Muscle layer of duodenum (tissue), 2 donors: ENCODE measurements around the gene HJV.

ENCODE experiments used
- H3K27ac ChIP-seq: one replicate; pipeline ENCODE4 v1.7.0; 2013; ENCODE audit warnings: mild to moderate bottlenecking, low read length
- H3K27me3 ChIP-seq: one replicate; pipeline ENCODE4 v1.7.0; 2013; ENCODE audit warnings: low read depth, mild to moderate bottlenecking, control low read depth, low read length
- H3K36me3 ChIP-seq, 2 donors: one replicate each; pipeline ENCODE4 v1.7.0; 2013; ENCODE audit warnings: low read length in 2 of 2, control low read depth in 1 of 2, mild to moderate bottlenecking in 1 of 2; ENCODE audit not compliant: insufficient read depth in 2 of 2, control insufficient read depth in 1 of 2
- H3K4me1 ChIP-seq, 2 donors: one replicate each; pipeline ENCODE4 v1.7.0; 2013; ENCODE audit warnings: low read length in 2 of 2, mild to moderate bottlenecking in 2 of 2, control low read depth in 1 of 2, moderate library complexity in 1 of 2; ENCODE audit not compliant: insufficient read depth in 2 of 2, control insufficient read depth in 1 of 2
- H3K4me3 ChIP-seq, 2 donors: one replicate each; pipeline ENCODE4 v1.7.0; 2013; ENCODE audit warnings: low read length in 2 of 2, low read depth in 1 of 2, mild to moderate bottlenecking in 1 of 2
- H3K9me3 ChIP-seq, 2 donors: one replicate each; pipeline ENCODE4 v1.7.0; 2013; ENCODE audit warnings: low read length in 2 of 2, control low read depth in 1 of 2, mild to moderate bottlenecking in 1 of 2; ENCODE audit not compliant: control insufficient read depth in 1 of 2
- donor health status: healthy.

HJV gene

DNA sequence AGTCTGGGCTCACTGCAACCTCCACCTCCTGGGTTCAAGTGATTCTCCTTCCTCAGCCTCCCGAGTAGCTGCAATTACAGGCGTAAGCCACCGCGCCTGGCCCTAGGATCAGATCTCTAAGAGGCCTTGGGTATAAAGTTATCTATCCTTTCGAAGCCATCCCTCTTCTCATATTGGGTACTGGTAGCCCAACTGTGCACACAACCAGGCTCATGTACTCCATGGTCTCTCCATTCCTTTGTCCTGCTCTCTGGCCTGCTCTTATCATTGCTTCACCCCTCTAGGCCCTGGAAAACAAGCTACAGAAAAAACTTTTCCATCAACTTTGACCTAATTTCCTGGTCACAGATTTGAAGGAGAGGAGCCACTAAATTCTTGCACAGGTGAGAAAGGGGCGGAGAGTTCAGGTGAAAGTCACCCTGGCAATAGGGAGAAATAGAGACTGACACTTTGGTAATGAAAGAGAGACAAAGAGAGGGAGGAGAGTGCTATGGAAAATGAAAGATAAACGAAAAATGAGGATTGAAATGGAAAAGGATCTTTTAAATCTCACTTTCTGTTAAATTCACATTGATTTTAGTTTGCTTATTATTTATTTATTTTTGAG, 31.2 kb downstream of the HJV start:
- Histone ChIP-seq H3K9me3 (no peaks in the 10 kb centered on the region), H3K36me3 (peaks cover 30% of the 10 kb centered on the region in 2 donors), H3K27me3 (no peaks in the 10 kb centered on the region), H3K27ac (peak overlapping the region; percentile 6), H3K4me3 (no peak overlapping the region), H3K4me1 (peaks cover 9 to 23% of the 10 kb centered on the region in 2 donors)

DNA sequence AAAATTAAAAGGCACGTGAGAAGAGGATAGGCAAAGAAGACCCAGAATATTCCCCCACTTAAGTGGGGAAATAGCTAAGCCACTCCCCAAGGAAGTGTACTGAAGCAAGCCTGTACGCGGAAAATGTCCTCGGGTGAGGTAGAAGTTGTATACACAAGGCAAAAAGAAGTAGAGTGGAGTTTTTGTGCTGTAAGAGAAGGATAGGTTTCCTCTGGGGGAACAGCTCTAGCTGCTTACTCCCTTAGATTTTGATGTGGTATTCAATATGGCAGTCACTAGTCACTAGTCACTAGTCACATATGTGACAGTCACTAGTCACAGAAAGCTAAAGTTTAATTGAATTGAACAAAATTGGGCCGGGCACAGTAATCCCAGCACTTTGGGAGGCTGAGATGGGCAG, 32.8 kb downstream of the HJV start:
- no peaks in the 10 kb centered on the region for H3K27me3 ChIP-seq
- peaks cover 14 to 15% of the 10 kb centered on the region in 2 donors for H3K36me3 ChIP-seq
- H3K9me3 ChIP-seq, result no peaks in the 10 kb centered on the region
- H3K4me1 ChIP-seq, result peaks cover 20 to 37% of the 10 kb centered on the region in 2 donors
- H3K27ac ChIP-seq, result no peak overlapping the region
- H3K4me3 ChIP-seq, result no peak overlapping the region

DNA sequence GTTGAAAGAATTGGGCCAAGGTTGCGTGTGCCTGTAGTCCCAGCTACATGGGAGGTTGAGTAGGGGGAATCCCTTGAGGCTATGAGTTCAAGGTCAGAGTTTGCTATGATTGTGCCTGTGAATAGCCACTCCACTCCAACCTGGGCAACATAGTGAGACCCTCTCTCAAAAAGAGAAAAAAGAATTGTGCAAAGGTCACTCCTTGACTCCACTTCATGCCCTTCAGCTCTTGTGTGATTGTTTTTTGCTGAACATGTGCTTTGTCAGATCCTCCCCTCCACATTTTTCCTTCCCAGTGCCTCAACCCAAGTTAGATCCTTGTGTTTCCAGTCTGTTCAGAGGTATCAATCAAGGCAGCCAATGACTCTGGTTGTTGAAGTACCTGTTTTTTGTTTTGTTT, 33.6 kb downstream of the HJV start:
- H3K27me3 ChIP-seq, result no peaks in the 10 kb centered on the region
- no peak overlapping the region for H3K27ac ChIP-seq
- peaks cover 6% of the 10 kb centered on the region in 2 donors for H3K36me3 ChIP-seq
- H3K4me1 ChIP-seq, result peaks cover 22 to 40% of the 10 kb centered on the region in 2 donors
- no peak overlapping the region for H3K4me3 ChIP-seq
- H3K9me3 ChIP-seq, result no peaks in the 10 kb centered on the region

- Histone ChIP-seq H3K4me1 (peaks cover 25 to 36% of the 10 kb centered on the region in 2 donors), H3K9me3 (no peaks in the 10 kb centered on the region), H3K27ac (peak overlapping the region; percentile 75), H3K36me3 (no peaks in the 10 kb centered on the region), H3K27me3 (no peaks in the 10 kb centered on the region), H3K4me3 (peak overlapping the region in 1 of 2 donors; percentile 47)
Observed at GRCh38 chr1:145986551-145986950, 35.0 kb downstream of the HJV start.

- H3K9me3 ChIP-seq, result no peaks in the 10 kb centered on the region
- peaks cover 26 to 42% of the 10 kb centered on the region in 2 donors for H3K4me1 ChIP-seq
- H3K27me3 ChIP-seq, result no peaks in the 10 kb centered on the region
- peak overlapping the region; percentile 30 to 47 for H3K4me3 ChIP-seq
- H3K36me3 ChIP-seq, result no peaks in the 10 kb centered on the region
- H3K27ac ChIP-seq, result peak overlapping the region; percentile 88
Observed at GRCh38 chr1:145985502-145986439, 35.8 kb downstream of the HJV start.

GRCh38 chr1:145985129-145985501, 36.4 kb downstream of the HJV start:
- H3K36me3 ChIP-seq, result no peaks in the 10 kb centered on the region
- H3K4me1 ChIP-seq, result peaks cover 32 to 42% of the 10 kb centered on the region in 2 donors
- no peaks in the 10 kb centered on the region for H3K27me3 ChIP-seq

DNA sequence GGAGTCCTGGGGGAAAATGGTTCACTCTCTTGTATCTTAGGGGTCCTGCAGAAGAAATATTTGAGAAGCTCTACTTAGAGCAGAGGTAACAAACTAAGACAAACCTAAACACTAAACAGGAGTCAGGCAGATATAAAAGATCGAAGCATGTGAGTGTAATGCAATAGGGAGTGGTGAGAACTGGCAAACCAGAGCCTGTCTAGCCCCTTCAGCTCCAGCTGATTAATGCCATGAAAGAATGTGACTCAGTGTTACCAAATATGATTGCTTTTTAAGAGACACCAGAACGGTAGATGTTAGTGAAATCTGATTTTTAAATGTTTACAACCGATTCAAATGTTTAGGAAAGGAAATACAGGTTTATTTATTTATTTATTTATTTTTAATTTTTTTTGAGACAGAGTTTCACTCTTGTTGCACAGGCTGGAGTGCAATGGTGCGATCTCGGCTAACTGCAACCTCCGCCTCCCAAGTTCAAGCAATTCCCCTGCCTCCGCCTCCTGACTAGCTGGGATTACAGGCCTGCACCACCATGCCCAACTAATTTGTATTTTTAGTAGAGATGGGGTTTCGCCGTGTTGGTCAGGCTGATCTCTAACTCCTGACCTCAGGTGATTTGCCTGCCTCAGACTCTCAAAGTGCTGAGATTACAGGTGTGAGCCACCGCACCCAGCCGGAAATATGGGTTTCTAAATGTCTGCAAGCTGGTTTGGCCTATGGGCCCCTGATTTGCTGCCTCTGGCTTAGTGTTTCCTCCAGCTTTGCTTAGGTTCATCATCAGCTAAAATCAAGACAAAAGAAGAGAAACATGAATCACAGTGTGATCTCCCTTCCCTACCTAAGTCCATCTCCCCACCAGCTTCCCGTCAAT, 37.3 kb downstream of the HJV start:
- Histone ChIP-seq H3K36me3 (peaks cover 0 to under 1% of the 10 kb centered on the region in 2 donors), H3K9me3 (no peaks in the 10 kb centered on the region), H3K4me1 (peaks cover 39 to 42% of the 10 kb centered on the region in 2 donors), H3K27ac (peak overlapping the region; percentile 92), H3K27me3 (no peaks in the 10 kb centered on the region), H3K4me3 (peak overlapping the region; percentile 8 to 45)

More at GRCh38 chr1:145985129-145985501, 36.4 kb downstream of the HJV start:
- no peaks in the 10 kb centered on the region for H3K9me3 ChIP-seq
- H3K27ac ChIP-seq, result peak overlapping the region; percentile 88
- H3K4me3 ChIP-seq, result peak overlapping the region; percentile 19 to 45

- Histone ChIP-seq H3K4me3 (no peak overlapping the region), H3K27me3 (no peaks in the 10 kb centered on the region), H3K4me1 (peaks cover 42 to 49% of the 10 kb centered on the region in 2 donors), H3K27ac (peak overlapping the region; percentile 92), H3K36me3 (peaks cover 0 to 4% of the 10 kb centered on the region in 2 donors), H3K9me3 (no peaks in the 10 kb centered on the region)
Observed at GRCh38 chr1:145983206-145983675, 38.3 kb downstream of the HJV start.

- Histone ChIP-seq H3K36me3 (peaks cover 0 to 4% of the 10 kb centered on the region in 2 donors), H3K27ac (peak overlapping the region; percentile 92), H3K27me3 (no peaks in the 10 kb centered on the region), H3K4me1 (peaks cover 51 to 59% of the 10 kb centered on the region in 2 donors), H3K4me3 (peak overlapping the region in 1 of 2 donors; percentile 1), H3K9me3 (no peaks in the 10 kb centered on the region)
Observed at GRCh38 chr1:145982010-145982723, 39.4 kb downstream of the HJV start.

- H3K9me3 ChIP-seq, result no peaks in the 10 kb centered on the region
- H3K27me3 ChIP-seq, result no peaks in the 10 kb centered on the region
- H3K4me3 ChIP-seq, result peak overlapping the region; percentile 35 to 37
- peaks cover 39 to 61% of the 10 kb centered on the region in 2 donors for H3K4me1 ChIP-seq
- peak overlapping the region; percentile 98 for H3K27ac ChIP-seq
- peaks cover 0 to 4% of the 10 kb centered on the region in 2 donors for H3K36me3 ChIP-seq
Observed at GRCh38 chr1:145980457-145980994, 41.0 kb downstream of the HJV start.
